Keratinocyte (primary cell): Measurements from ENCODE around the gene HLA-DMB.

ENCODE experiments used
- CTCF ChIP-seq, 3 experiments: IDR thresholded peaks in 1 of 3; conservative IDR thresholded peaks in 1 of 3; optimal IDR thresholded peaks in 1 of 3; 2 replicates in 2 of 3; 3 replicates in 1 of 3; pipeline versions ENCODE3 to v1.5.1; 2011; ENCODE audit warnings: low read length in 3 of 3, mild to moderate bottlenecking in 3 of 3, moderate library complexity in 2 of 3, control low read depth in 1 of 3, inconsistent platforms in 1 of 3; ENCODE audit not compliant: insufficient read depth in 2 of 3; ENCODE audit errors: extremely low read depth in 1 of 3
- EZH2 ChIP-seq: IDR thresholded peaks from one replicate; pipeline ENCODE4 v1.6.1; 2012; ENCODE audit warnings: inconsistent platforms, mild to moderate bottlenecking, low read length, moderate library complexity

GRCh38 chr6:32937230-32937633 lies 3.6 kb downstream of the HLA-DMB start:
- TF ChIP-seq CTCF (optimal IDR thresholded peaks at IDR 0.05 in 1 of 3, IDR thresholded peaks at IDR 0.05 in 1 of 3, conservative IDR thresholded peaks at IDR 0.05 in 1 of 3; ENCODE audit: extremely low read depth in 1 of 3, insufficient read depth in 2 of 3, low read length in 3 of 3) (no peak), EZH2 (no peak)
